ENCODE measurements around the gene DUSP2. TPM values are rescaled to one million over a fixed set of nuclear protein-coding genes. Genes with fewer than 3 reads are reported as not detected.

Gene DUSP2
- total and polyA plus RNA-seq, 9 of the 15 experiments (the other 6 are each of a cell fraction or from before 2014, with no cell fraction given), result 0.04 to 0.18 TPM; not detected in 7

DNA sequence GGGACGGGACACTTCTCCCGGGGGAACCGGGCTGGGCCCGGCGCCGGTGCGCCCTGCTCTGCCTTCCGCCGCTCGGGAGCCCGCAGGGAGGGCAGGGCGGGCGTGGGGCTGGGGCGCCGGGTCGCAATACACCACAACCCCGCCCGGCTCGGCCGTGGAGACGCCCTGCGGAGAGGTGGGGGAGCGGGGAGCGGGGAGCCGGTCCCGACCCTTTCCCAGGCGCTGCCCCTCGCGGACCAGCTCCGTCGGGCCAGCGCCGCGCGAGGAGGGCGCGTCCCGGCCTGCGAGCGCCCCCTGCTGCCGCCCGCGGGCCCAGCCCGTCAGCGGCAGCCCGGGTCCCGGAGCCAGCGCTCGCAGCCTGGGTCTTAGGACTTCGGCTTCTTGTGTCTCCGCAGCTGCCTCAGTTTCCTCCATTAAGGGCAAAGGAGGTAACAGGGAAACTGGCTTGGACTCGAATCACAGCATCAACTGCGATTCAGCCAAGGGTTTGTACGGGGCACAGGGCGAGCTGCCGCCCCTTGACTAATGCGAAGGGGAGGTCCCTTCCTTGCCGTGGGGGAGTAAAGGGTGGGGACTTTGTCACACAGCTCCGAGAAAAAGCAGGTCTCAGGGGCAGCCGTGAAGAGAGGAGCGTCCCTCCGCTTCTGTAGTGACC lies 28.2 kb downstream of the DUSP2 start (continued):
- TF ChIP-seq, protein P1, sequence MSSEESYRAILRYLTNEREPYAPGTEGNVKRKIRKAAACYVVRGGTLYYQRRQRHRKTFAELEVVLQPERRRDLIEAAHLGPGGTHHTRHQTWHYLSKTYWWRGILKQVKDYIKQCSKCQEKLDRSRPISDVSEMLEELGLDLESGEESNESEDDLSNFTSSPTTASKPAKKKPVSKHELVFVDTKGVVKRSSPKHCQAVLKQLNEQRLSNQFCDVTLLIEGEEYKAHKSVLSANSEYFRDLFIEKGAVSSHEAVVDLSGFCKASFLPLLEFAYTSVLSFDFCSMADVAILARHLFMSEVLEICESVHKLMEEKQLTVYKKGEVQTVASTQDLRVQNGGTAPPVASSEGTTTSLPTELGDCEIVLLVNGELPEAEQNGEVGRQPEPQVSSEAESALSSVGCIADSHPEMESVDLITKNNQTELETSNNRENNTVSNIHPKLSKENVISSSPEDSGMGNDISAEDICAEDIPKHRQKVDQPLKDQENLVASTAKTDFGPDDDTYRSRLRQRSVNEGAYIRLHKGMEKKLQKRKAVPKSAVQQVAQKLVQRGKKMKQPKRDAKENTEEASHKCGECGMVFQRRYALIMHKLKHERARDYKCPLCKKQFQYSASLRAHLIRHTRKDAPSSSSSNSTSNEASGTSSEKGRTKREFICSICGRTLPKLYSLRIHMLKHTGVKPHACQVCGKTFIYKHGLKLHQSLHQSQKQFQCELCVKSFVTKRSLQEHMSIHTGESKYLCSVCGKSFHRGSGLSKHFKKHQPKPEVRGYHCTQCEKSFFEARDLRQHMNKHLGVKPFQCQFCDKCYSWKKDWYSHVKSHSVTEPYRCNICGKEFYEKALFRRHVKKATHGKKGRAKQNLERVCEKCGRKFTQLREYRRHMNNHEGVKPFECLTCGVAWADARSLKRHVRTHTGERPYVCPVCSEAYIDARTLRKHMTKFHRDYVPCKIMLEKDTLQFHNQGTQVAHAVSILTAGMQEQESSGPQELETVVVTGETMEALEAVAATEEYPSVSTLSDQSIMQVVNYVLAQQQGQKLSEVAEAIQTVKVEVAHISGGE (CRISPR knock-in tag; IDR thresholded peaks at IDR 0.05), result peak; percentile 63 to 83 (median 68); a peak in 4 of 6 replicates
- TF ChIP-seq POLR3G (IDR thresholded peaks at IDR 0.05; ENCODE audit: extremely low read depth, insufficient read length, insufficient replicate concordance), result no peak
- TF ChIP-seq, protein P2, sequence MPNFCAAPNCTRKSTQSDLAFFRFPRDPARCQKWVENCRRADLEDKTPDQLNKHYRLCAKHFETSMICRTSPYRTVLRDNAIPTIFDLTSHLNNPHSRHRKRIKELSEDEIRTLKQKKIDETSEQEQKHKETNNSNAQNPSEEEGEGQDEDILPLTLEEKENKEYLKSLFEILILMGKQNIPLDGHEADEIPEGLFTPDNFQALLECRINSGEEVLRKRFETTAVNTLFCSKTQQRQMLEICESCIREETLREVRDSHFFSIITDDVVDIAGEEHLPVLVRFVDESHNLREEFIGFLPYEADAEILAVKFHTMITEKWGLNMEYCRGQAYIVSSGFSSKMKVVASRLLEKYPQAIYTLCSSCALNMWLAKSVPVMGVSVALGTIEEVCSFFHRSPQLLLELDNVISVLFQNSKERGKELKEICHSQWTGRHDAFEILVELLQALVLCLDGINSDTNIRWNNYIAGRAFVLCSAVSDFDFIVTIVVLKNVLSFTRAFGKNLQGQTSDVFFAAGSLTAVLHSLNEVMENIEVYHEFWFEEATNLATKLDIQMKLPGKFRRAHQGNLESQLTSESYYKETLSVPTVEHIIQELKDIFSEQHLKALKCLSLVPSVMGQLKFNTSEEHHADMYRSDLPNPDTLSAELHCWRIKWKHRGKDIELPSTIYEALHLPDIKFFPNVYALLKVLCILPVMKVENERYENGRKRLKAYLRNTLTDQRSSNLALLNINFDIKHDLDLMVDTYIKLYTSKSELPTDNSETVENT (CRISPR knock-in tag; IDR thresholded peaks at IDR 0.05), result no peak
- TF ChIP-seq, protein P3, sequence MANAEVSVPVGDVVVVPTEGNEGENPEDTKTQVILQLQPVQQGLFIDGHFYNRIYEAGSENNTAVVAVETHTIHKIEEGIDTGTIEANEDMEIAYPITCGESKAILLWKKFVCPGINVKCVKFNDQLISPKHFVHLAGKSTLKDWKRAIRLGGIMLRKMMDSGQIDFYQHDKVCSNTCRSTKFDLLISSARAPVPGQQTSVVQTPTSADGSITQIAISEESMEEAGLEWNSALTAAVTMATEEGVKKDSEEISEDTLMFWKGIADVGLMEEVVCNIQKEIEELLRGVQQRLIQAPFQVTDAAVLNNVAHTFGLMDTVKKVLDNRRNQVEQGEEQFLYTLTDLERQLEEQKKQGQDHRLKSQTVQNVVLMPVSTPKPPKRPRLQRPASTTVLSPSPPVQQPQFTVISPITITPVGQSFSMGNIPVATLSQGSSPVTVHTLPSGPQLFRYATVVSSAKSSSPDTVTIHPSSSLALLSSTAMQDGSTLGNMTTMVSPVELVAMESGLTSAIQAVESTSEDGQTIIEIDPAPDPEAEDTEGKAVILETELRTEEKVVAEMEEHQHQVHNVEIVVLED (CRISPR knock-in tag; IDR thresholded peaks at IDR 0.05), result no peak
- no peak for TF ChIP-seq SAFB2 (IDR thresholded peaks at IDR 0.05; ENCODE audit: borderline replicate concordance, low read depth, low read length, severe bottlenecking)
- TF ChIP-seq MAFF (IDR thresholded peaks at IDR 0.05; ENCODE audit: low read length), result no peak
- TF ChIP-seq PHB (CRISPR knock-in tag; IDR thresholded peaks at IDR 0.05), result no peak
- no peak for TF ChIP-seq ZBTB17 (CRISPR knock-in tag; IDR thresholded peaks at IDR 0.05)
- TF ChIP-seq ATF7 (IDR thresholded peaks at IDR 0.05), result no peak
- TF ChIP-seq, protein P4, sequence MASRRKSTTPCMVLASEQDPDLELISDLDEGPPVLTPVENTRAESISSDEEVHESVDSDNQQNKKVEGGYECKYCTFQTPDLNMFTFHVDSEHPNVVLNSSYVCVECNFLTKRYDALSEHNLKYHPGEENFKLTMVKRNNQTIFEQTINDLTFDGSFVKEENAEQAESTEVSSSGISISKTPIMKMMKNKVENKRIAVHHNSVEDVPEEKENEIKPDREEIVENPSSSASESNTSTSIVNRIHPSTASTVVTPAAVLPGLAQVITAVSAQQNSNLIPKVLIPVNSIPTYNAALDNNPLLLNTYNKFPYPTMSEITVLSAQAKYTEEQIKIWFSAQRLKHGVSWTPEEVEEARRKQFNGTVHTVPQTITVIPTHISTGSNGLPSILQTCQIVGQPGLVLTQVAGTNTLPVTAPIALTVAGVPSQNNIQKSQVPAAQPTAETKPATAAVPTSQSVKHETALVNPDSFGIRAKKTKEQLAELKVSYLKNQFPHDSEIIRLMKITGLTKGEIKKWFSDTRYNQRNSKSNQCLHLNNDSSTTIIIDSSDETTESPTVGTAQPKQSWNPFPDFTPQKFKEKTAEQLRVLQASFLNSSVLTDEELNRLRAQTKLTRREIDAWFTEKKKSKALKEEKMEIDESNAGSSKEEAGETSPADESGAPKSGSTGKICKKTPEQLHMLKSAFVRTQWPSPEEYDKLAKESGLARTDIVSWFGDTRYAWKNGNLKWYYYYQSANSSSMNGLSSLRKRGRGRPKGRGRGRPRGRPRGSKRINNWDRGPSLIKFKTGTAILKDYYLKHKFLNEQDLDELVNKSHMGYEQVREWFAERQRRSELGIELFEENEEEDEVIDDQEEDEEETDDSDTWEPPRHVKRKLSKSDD (conservative IDR thresholded peaks at IDR 0.05; ENCODE audit: low read length), result no peak
- TF ChIP-seq, protein P5, sequence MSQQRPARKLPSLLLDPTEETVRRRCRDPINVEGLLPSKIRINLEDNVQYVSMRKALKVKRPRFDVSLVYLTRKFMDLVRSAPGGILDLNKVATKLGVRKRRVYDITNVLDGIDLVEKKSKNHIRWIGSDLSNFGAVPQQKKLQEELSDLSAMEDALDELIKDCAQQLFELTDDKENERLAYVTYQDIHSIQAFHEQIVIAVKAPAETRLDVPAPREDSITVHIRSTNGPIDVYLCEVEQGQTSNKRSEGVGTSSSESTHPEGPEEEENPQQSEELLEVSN (IDR thresholded peaks at IDR 0.05; ENCODE audit: borderline replicate concordance in 1 of 2, extremely low read depth in 1 of 2, insufficient read depth in 1 of 2, insufficient read length in 1 of 2, low read depth in 1 of 2, low read length in 1 of 2, poor library complexity in 1 of 2, severe bottlenecking in 1 of 2), result peak in 1 of 2 experiments; percentile 68
- no peak for TF ChIP-seq ZNF76 (CRISPR knock-in tag; IDR thresholded peaks at IDR 0.05; ENCODE audit: borderline replicate concordance)

All from K562 (cell line).